ENCODE results near the gene RSKR. TPM values are rescaled to one million over a fixed set of nuclear protein-coding genes. Genes with fewer than 3 reads are reported as not detected.

RSKR gene
- total RNA-seq, 1 donor from 2014 or later = 26.5 TPM

- peak within 1 kb of the TSS; percentile 51 for H3K27ac Mint-ChIP-seq
- H3K4me2 ChIP-seq = peak within 1 kb of the TSS; percentile 84
- peak within 1 kb of the TSS; percentile 91 for H3K4me3 ChIP-seq
- peaks cover 11% of the 10 kb centered on the region for H3K27me3 Mint-ChIP-seq (ENCODE audit: insufficient read depth, low read depth)
- H3K79me2 ChIP-seq (ENCODE audit: low read depth) = peaks cover 34% of the 10 kb centered on the region
- TF ChIP-seq, protein P1, sequence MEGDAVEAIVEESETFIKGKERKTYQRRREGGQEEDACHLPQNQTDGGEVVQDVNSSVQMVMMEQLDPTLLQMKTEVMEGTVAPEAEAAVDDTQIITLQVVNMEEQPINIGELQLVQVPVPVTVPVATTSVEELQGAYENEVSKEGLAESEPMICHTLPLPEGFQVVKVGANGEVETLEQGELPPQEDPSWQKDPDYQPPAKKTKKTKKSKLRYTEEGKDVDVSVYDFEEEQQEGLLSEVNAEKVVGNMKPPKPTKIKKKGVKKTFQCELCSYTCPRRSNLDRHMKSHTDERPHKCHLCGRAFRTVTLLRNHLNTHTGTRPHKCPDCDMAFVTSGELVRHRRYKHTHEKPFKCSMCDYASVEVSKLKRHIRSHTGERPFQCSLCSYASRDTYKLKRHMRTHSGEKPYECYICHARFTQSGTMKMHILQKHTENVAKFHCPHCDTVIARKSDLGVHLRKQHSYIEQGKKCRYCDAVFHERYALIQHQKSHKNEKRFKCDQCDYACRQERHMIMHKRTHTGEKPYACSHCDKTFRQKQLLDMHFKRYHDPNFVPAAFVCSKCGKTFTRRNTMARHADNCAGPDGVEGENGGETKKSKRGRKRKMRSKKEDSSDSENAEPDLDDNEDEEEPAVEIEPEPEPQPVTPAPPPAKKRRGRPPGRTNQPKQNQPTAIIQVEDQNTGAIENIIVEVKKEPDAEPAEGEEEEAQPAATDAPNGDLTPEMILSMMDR (IDR thresholded peaks at IDR 0.05) = no peak
- TF ChIP-seq EZH2 (IDR thresholded peaks at IDR 0.05) (no peak), EZH2phosphoT487 (IDR thresholded peaks at IDR 0.05) (peak; percentile 45)
- H3K36me3 ChIP-seq = no peaks in the 10 kb centered on the region
- H3K9me3 ChIP-seq (ENCODE audit: low read depth) = no peaks in the 10 kb centered on the region
- peaks cover 7% of the 10 kb centered on the region for H3K4me1 ChIP-seq
- peak within 1 kb of the TSS; percentile 56 for H3K9ac ChIP-seq
- peaks cover 28% of the 10 kb centered on the region for H3K27me3 ChIP-seq
- H4K20me1 ChIP-seq (ENCODE audit: low read depth) = peaks cover 11% of the 10 kb centered on the region
- peak within 1 kb of the TSS; percentile 92 for H2AFZ ChIP-seq (replicated peaks)
- H3F3A ChIP-seq (ENCODE audit: low read depth) = peaks cover 14% of the 10 kb centered on the region
- H3K36me3 Mint-ChIP-seq = peaks cover 8% of the 10 kb centered on the region
- peaks cover 24% of the 10 kb centered on the region for H3K4me1 Mint-ChIP-seq
- peak; percentile 98 for DNase-seq (ENCODE audit: low spot score)
- peak within 1 kb of the TSS; percentile 97 for H3K4me3 Mint-ChIP-seq
- no peaks in the 10 kb centered on the region for H3K9me3 Mint-ChIP-seq
- no peak within 1 kb of the TSS for H3K27ac ChIP-seq
Observed at GRCh38 chr17:28571361-28572122, 42.4 kb downstream of the RSKR start, which contains the start of gene PIGS. Gene PIGS (minus strand): TSS chr17:28571524. CDS start chr17:28571496, 28 bp downstream.

GRCh38 chr17:28570716-28571360 is 43.1 kb downstream of the RSKR start:
- H3K9me3 ChIP-seq (ENCODE audit: low read depth) = no peaks in the 10 kb centered on the region
- peak overlapping the region; percentile 51 for H3K27ac Mint-ChIP-seq
- peaks cover 20% of the 10 kb centered on the region for H3K4me1 Mint-ChIP-seq
- H4K20me1 ChIP-seq (ENCODE audit: low read depth) = peaks cover 11% of the 10 kb centered on the region
- H3K4me2 ChIP-seq = peak overlapping the region; percentile 84
- no peak overlapping the region for H3K27ac ChIP-seq
- TF ChIP-seq, protein P1 (IDR thresholded peaks at IDR 0.05) = no peak
- TF ChIP-seq EZH2phosphoT487 (IDR thresholded peaks at IDR 0.05) = no peak
- no peak for TF ChIP-seq EZH2 (IDR thresholded peaks at IDR 0.05)
- H3K4me3 ChIP-seq = peak overlapping the region; percentile 91
- peak overlapping the region; percentile 56 for H3K9ac ChIP-seq
- H3K79me2 ChIP-seq (ENCODE audit: low read depth) = peaks cover 34% of the 10 kb centered on the region
- peaks cover 24% of the 10 kb centered on the region for H3K27me3 ChIP-seq
- H3K9me3 Mint-ChIP-seq = no peaks in the 10 kb centered on the region
- H3F3A ChIP-seq (ENCODE audit: low read depth) = peaks cover 14% of the 10 kb centered on the region
- DNase-seq (ENCODE audit: low spot score) = peak; percentile 58
- H3K4me1 ChIP-seq = peaks cover 7% of the 10 kb centered on the region
- peak overlapping the region; percentile 97 for H3K4me3 Mint-ChIP-seq
- H3K36me3 ChIP-seq = no peaks in the 10 kb centered on the region
- H3K27me3 Mint-ChIP-seq (ENCODE audit: insufficient read depth, low read depth) = peaks cover 10% of the 10 kb centered on the region
- H3K36me3 Mint-ChIP-seq = peaks cover 8% of the 10 kb centered on the region
- H2AFZ ChIP-seq (replicated peaks) = peak overlapping the region; percentile 92

DNA sequence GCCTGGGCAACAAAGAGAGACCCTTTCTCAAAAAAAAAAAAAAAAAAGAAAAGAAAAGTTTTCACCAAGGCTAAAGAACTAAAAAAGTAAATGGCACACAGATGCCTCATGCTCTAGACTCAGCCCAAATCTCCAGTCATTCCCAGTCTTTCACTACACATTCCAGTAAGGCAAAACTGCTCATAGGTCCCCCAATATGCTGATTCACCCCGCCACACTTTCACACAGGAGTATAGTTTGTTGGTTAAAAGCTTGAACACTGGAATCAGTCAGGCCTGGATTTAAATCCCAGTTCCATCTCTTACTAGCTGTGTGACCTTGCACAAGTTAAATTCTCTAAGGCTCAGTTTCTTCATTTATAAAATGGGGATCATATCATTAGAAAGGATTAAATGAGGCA is 44.5 kb downstream of the RSKR start:
- TF ChIP-seq EZH2 (IDR thresholded peaks at IDR 0.05) = no peak
- TF ChIP-seq, protein P1 (IDR thresholded peaks at IDR 0.05) = no peak
- TF ChIP-seq EZH2phosphoT487 (IDR thresholded peaks at IDR 0.05) = no peak
- Mint-ChIP-seq H3K27me3 (ENCODE audit: insufficient read depth, low read depth) (peaks cover 8% of the 10 kb centered on the region), H3K4me3 (peak overlapping the region; percentile 97), H3K27ac (no peak overlapping the region), H3K9me3 (no peaks in the 10 kb centered on the region), H3K4me1 (peaks cover 20% of the 10 kb centered on the region), H3K36me3 (peaks cover 9% of the 10 kb centered on the region)
- H3K9me3 ChIP-seq (ENCODE audit: low read depth) = no peaks in the 10 kb centered on the region
- no peak overlapping the region for H3K27ac ChIP-seq
- peaks cover 7% of the 10 kb centered on the region for H3K4me1 ChIP-seq
- peaks cover 45% of the 10 kb centered on the region for H3K79me2 ChIP-seq (ENCODE audit: low read depth)
- H3K9ac ChIP-seq = no peak overlapping the region
- no peak overlapping the region for H2AFZ ChIP-seq (replicated peaks)
- H3K4me3 ChIP-seq = no peak overlapping the region
- H3F3A ChIP-seq (ENCODE audit: low read depth) = peaks cover 14% of the 10 kb centered on the region
- peak overlapping the region; percentile 84 for H3K4me2 ChIP-seq
- no peaks in the 10 kb centered on the region for H3K36me3 ChIP-seq
- H4K20me1 ChIP-seq (ENCODE audit: low read depth) = peaks cover 18% of the 10 kb centered on the region
- no peak for DNase-seq (ENCODE audit: low spot score)
- peaks cover 17% of the 10 kb centered on the region for H3K27me3 ChIP-seq
